GM13976 (cell line): ENCODE measurements around the gene MZB1.
A peak's percentile ranks its signal among the peaks of the same experiment; 100 is the strongest.

Experiments
- DNase-seq: peaks from one replicate; pipeline ENCODE4 v3.0.0; 2012; ENCODE audit warnings: low spot score
- CTCF ChIP-seq: IDR thresholded peaks from 2 replicates; pipeline ENCODE4 v1.5.1; 2012; ENCODE audit warnings: borderline replicate concordance, mild to moderate bottlenecking; ENCODE audit not compliant: insufficient read depth; ENCODE audit errors: extremely low read depth, missing control alignments, control extremely low read depth
- in situ Hi-C: fragments of 300-500 bp; cut with MboI; formaldehyde crosslinking; loops from one replicate; pipeline ENCODE4 v1.12.0; 2022; ENCODE audit warnings: low sequenced_read_pairs, mixed read lengths, inconsistent platforms; ENCODE audit not compliant: unreplicated experiment

MZB1 gene

GRCh38 chr5:139416651-139417050 lies 26.9 kb upstream of the MZB1 start:
- TF ChIP-seq CTCF: no peak
- DNase-seq: no peak
- in situ Hi-C loops: loop anchor here (25.0 kb wide), 1 partner anchor 346 kb away; no protein-coding TSS in a partner anchor

- in situ Hi-C loops: loop anchor here (25.0 kb wide), 1 partner anchor 346 kb away; no protein-coding TSS in a partner anchor
- DNase-seq: no peak
- TF ChIP-seq CTCF: no peak
Observed at GRCh38 chr5:139415869-139416268, 26.2 kb upstream of the MZB1 start.

- TF ChIP-seq CTCF: no peak
- DNase-seq: no peak
- in situ Hi-C loops: loop anchor here (25.0 kb wide), 1 partner anchor 347 kb away; no protein-coding TSS in a partner anchor
Observed at GRCh38 chr5:139415221-139415861, 25.6 kb upstream of the MZB1 start.

- in situ Hi-C loops: loop anchor here (25.0 kb wide), 1 partner anchor 348 kb away; no protein-coding TSS in a partner anchor
- no peak for DNase-seq
- TF ChIP-seq CTCF: no peak
Observed at GRCh38 chr5:139414581-139415130, 24.9 kb upstream of the MZB1 start.

- in situ Hi-C loops: loop anchor here (25.0 kb wide), 1 partner anchor 348 kb away; no protein-coding TSS in a partner anchor
- no peak for TF ChIP-seq CTCF
Observed at GRCh38 chr5:139413963-139414362, 24.2 kb upstream of the MZB1 start.

GRCh38 chr5:139413153-139413552 lies 23.4 kb upstream of the MZB1 start:
- no peak for DNase-seq
- in situ Hi-C loops: loop anchor here (25.0 kb wide), 1 partner anchor 349 kb away; no protein-coding TSS in a partner anchor
- TF ChIP-seq CTCF: no peak

More at GRCh38 chr5:139413963-139414362, 24.2 kb upstream of the MZB1 start:
- peak; percentile 66 for DNase-seq
